Transverse colon (tissue), 1 donor: Measurements from ENCODE around the gene BNIP3.

Source experiments
- EP300 ChIP-seq: sonication (generic); formaldehyde crosslinking; IDR thresholded peaks from one replicate; pipeline ENCODE4 v1.6.1; 2017; ENCODE audit warnings: antibody characterized with exemption, low read depth
- POLR2A ChIP-seq: fragments of 450-650 bp; IDR thresholded peaks from one replicate; pipeline ENCODE4 v1.6.1; 2016; ENCODE audit warnings: antibody characterized with exemption, mild to moderate bottlenecking, moderate library complexity

GRCh38 chr10:131930150-131930549, 51.6 kb downstream of the BNIP3 start:
- no peak for TF ChIP-seq POLR2A
- TF ChIP-seq EP300: no peak
